SK-N-SH treated with all-trans-retinoic acid at 6 μM for 48 hours (cell line): ENCODE results near the gene HPCAL1.

Source experiments
- ATAC-seq: fragments of 200-7000 bp; cut with Tn5 transposase; 3 replicates; pipeline ENCODE4 v1.9.1; 2020; ENCODE audit warnings: mild to moderate bottlenecking, moderate library complexity
- ARNTL ChIP-seq: fragments of 450-650 bp; formaldehyde crosslinking; IDR thresholded peaks from 2 replicates; pipeline ENCODE4 v1.5.0; 2020; ENCODE audit warnings: low read depth, mild to moderate bottlenecking, moderate library complexity, borderline replicate concordance
- BACH2 ChIP-seq: fragments of 250-450 bp; sonication (Bioruptor Pico); IDR thresholded peaks from 2 replicates; pipeline ENCODE4 v1.9.0; 2021; ENCODE audit warnings: mild to moderate bottlenecking, borderline replicate concordance
- CSDC2 ChIP-seq: fragments of 250-450 bp; sonication (Bioruptor Pico); IDR thresholded peaks from 2 replicates; pipeline ENCODE4 v1.5.0; 2020; ENCODE audit warnings: mild to moderate bottlenecking, moderate library complexity
- ESRRG ChIP-seq: fragments of 250-450 bp; sonication (Bioruptor Pico); IDR thresholded peaks from 2 replicates; pipeline ENCODE4 v1.6.1; 2021; ENCODE audit warnings: mild to moderate bottlenecking
- GLIS3 ChIP-seq: fragments of 250-450 bp; sonication (Bioruptor Pico); IDR thresholded peaks from 2 replicates; pipeline ENCODE4 v1.5.0; 2020; ENCODE audit warnings: mild to moderate bottlenecking, moderate library complexity
- ISL1 ChIP-seq: fragments of 250-450 bp; sonication (Bioruptor Pico); IDR thresholded peaks from 2 replicates; pipeline ENCODE4 v2.1.2; 2022; ENCODE audit warnings: mild to moderate bottlenecking, moderate library complexity
- OSR1 ChIP-seq: fragments of 250-450 bp; sonication (Bioruptor Pico); IDR thresholded peaks from 2 replicates; pipeline ENCODE4 v1.8.0; 2022; ENCODE audit warnings: moderate library complexity, mild to moderate bottlenecking, inconsistent platforms
- RARB ChIP-seq: fragments of 250-450 bp; sonication (Bioruptor Pico); IDR thresholded peaks from 2 replicates; pipeline ENCODE4 v1.8.0; 2021; ENCODE audit warnings: mild to moderate bottlenecking, moderate library complexity
- SNAI2 ChIP-seq: fragments of 250-450 bp; sonication (Bioruptor Pico); IDR thresholded peaks from 2 replicates; pipeline ENCODE4 v1.5.0; 2020; ENCODE audit warnings: mild to moderate bottlenecking, moderate library complexity
- TCF4 ChIP-seq: fragments of 250-450 bp; sonication (Bioruptor Pico); IDR thresholded peaks from 2 replicates; pipeline ENCODE4 v1.8.0; 2021; ENCODE audit warnings: mild to moderate bottlenecking, moderate library complexity, borderline replicate concordance
- TOX ChIP-seq: fragments of 250-450 bp; sonication (Bioruptor Pico); IDR thresholded peaks from 2 replicates; pipeline ENCODE4 v1.8.0; 2021; ENCODE audit warnings: mild to moderate bottlenecking, moderate library complexity, borderline replicate concordance
- ZC3H10 ChIP-seq: fragments of 250-450 bp; sonication (Bioruptor Pico); IDR thresholded peaks from 2 replicates; pipeline ENCODE4 v1.5.1; 2021; ENCODE audit warnings: mild to moderate bottlenecking, moderate library complexity
- ZFP3 ChIP-seq: fragments of 250-450 bp; sonication (Bioruptor Pico); IDR thresholded peaks from 2 replicates; pipeline ENCODE4 v1.5.0; 2020; ENCODE audit warnings: mild to moderate bottlenecking, moderate library complexity
- ZNF70 ChIP-seq: fragments of 450-650 bp; formaldehyde crosslinking; IDR thresholded peaks from 2 replicates; pipeline ENCODE4 v1.5.0; 2020; ENCODE audit warnings: mild to moderate bottlenecking, moderate library complexity
- ZNF8 ChIP-seq: fragments of 450-650 bp; formaldehyde crosslinking; IDR thresholded peaks from 2 replicates; pipeline ENCODE4 v1.5.0; 2020; ENCODE audit warnings: mild to moderate bottlenecking, moderate library complexity
- TF ChIP-seq, protein P1 (sequence below): fragments of 250-450 bp; sonication (Bioruptor Pico); IDR thresholded peaks from 2 replicates; pipeline ENCODE4 v1.5.1; 2021; ENCODE audit warnings: mild to moderate bottlenecking, moderate library complexity
- TF ChIP-seq, protein P2 (sequence below): fragments of 250-450 bp; sonication (Bioruptor Pico); IDR thresholded peaks from 2 replicates; pipeline ENCODE4 v1.8.0; 2021; ENCODE audit warnings: low read depth, mild to moderate bottlenecking, moderate library complexity, borderline replicate concordance
- TF ChIP-seq, protein P3 (sequence below): fragments of 250-450 bp; sonication (Bioruptor Pico); IDR thresholded peaks from 2 replicates; pipeline ENCODE4 v1.5.0; 2020; ENCODE audit warnings: mild to moderate bottlenecking, moderate library complexity
- TF ChIP-seq, protein P4 (sequence below): fragments of 250-450 bp; sonication (Bioruptor Pico); IDR thresholded peaks from 2 replicates; pipeline ENCODE4 v1.5.1; 2020; ENCODE audit warnings: low read depth, mild to moderate bottlenecking, moderate library complexity

HPCAL1 gene

DNA sequence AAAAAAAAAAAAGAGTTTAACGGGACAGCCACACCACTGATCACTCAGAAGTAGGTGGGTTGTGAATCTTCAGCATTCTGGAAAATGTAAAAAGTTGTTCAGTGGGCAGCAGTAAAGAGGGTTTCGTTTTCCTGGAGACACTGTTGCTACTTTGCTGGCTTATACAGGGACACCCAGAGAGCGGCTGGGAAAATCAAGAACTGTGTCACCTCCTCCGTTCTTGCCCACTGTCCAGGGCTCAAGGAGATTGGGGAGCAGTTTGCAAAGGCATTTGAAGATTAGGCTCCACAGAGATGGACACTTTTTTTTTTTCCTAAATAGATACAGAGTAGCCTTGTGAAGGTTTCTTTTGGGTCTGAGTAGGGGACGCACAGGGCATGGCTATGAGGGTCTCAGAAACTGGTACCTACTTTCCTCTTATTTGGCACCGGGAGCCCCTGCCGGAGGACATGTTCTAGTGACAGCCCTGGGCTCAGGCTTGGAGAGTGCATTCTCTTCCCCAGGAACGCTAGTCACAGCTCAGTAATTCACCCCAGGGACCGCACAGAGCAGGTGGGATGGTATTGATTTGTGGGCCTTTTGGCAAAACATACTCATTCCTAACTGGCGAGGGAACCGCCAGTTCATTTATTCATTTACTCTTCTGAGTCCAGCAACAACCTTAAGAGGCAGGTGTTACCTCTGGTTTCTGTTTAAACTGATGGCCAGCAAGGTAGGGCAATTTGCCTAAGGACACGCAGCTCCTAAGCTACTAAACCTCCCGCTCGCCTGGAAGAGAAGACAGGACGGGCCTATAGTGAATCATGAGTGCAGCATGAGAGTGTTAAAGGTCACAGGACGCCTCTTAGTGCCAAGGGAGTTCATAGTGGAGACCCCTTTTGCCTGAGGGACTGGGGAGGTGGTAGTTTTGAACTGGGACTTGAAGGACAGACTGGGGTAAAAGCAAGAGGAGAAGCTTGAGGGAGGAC, 53.1 kb downstream of the HPCAL1 start (continued):
- TF ChIP-seq ZFP3 (CRISPR knock-in tag) (no peak), ZC3H10 (CRISPR knock-in tag) (no peak), CSDC2 (no peak), RARB (CRISPR knock-in tag) (no peak), TOX (no peak), SNAI2 (no peak), ZNF8 (no peak)
- TF ChIP-seq, protein P1, sequence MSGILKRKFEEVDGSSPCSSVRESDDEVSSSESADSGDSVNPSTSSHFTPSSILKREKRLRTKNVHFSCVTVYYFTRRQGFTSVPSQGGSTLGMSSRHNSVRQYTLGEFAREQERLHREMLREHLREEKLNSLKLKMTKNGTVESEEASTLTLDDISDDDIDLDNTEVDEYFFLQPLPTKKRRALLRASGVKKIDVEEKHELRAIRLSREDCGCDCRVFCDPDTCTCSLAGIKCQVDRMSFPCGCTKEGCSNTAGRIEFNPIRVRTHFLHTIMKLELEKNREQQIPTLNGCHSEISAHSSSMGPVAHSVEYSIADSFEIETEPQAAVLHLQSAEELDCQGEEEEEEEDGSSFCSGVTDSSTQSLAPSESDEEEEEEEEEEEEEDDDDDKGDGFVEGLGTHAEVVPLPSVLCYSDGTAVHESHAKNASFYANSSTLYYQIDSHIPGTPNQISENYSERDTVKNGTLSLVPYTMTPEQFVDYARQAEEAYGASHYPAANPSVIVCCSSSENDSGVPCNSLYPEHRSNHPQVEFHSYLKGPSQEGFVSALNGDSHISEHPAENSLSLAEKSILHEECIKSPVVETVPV: no peak

DNA sequence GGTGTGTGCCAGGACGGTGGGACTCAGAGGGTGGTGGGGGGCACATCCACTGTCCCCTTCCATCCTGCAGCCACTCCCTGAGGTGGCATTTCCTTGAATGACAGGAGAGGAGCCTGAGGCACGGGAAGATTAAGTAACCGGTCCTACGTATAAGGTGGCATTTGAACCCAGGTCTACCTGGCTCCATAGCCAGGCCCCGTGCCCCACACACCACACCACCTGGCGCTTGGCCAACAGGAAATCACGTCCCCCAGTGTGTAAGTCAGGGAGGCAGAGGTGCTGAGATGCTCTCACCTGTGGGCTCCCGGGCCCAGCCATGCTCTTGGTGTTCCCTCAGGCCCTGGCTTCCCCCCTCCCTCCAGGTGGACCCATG, 53.7 kb downstream of the HPCAL1 start:
- TF ChIP-seq RARB (CRISPR knock-in tag) (no peak), ISL1 (CRISPR knock-in tag) (no peak), ARNTL (CRISPR knock-in tag) (no peak)
- ATAC-seq: no peak

DNA sequence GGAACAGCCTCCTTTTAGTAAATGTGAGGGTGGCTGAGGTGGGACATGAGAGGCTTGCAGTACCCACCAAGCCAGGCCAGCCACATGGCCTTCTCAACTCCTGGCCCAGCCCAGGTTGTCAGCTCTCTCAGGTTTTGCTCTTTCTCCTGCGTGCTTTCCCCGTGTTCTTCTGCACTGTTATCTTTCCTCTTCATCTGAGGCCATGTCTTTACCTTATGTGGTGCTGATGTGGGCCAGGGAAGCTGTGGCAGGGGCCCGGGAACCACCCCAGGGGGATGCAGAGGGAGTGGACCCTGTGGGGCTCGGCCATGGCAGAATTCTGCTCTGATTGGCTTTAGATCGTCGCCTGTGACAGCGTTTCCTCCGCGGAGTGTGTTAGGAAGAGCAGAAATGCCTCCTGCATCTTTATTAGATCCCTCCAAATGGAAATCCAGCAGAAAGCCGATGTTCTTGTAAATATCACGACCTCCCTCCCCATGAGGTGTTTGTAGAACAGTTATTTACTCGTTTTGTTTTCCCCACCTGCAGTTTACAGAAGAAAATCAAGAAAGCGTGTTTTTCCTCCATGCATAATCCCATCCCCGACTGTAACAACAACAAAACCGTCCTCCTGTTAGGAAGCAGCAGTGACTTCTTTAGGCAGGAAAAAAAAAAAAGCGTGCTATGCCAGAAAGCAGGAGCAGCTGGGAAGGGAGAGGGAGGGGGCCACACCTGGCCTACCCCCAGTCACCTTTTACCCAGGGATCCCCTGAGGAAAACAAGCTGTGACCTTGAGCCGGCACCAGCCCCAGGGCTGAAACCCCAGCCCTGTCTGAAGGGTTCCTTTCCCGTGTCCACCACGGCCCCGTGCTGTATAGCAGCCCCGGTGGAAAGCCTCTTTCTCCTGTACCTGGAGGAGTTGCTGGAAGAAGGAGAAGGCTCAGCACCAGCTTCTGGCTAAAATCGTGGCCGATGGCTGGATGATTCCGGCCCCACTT, 54.8 kb downstream of the HPCAL1 start:
- no peak for ATAC-seq
- TF ChIP-seq OSR1 (CRISPR knock-in tag): no peak
- TF ChIP-seq, protein P2, sequence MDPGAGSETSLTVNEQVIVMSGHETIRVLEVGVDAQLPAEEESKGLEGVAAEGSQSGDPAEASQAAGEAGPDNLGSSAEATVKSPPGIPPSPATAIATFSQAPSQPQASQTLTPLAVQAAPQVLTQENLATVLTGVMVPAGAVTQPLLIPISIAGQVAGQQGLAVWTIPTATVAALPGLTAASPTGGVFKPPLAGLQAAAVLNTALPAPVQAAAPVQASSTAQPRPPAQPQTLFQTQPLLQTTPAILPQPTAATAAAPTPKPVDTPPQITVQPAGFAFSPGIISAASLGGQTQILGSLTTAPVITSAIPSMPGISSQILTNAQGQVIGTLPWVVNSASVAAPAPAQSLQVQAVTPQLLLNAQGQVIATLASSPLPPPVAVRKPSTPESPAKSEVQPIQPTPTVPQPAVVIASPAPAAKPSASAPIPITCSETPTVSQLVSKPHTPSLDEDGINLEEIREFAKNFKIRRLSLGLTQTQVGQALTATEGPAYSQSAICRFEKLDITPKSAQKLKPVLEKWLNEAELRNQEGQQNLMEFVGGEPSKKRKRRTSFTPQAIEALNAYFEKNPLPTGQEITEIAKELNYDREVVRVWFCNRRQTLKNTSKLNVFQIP (CRISPR knock-in tag): no peak
- no peak for TF ChIP-seq ESRRG (CRISPR knock-in tag)
- TF ChIP-seq CSDC2: no peak
- TF ChIP-seq ZNF70 (CRISPR knock-in tag): no peak
- TF ChIP-seq ISL1 (CRISPR knock-in tag): no peak
- no peak for TF ChIP-seq SNAI2
- no peak for TF ChIP-seq RARB (CRISPR knock-in tag)

DNA sequence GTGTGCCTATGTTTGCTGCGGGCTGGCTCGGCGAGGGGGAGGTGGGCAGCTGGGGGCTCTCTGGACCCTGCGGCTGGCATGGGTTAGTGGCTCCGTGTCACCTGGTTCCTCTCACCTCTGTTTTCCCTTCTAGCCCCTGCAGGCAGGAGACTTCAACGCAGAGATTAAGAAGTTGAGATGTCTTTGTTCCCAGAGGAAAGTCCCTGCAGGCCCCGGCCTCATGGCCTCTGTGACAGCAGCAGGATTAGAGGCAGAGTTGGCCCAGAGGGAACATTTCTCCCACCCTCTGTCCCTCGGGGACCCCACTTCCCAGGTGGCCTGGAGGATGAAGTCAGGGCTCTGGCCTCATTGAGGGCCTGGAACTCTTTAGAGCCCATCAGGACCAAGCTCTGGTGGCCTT, 56.5 kb downstream of the HPCAL1 start:
- TF ChIP-seq ZFP3 (CRISPR knock-in tag) (no peak), ARNTL (CRISPR knock-in tag) (no peak)
- TF ChIP-seq, protein P2 (CRISPR knock-in tag): no peak
- ATAC-seq: no peak

DNA sequence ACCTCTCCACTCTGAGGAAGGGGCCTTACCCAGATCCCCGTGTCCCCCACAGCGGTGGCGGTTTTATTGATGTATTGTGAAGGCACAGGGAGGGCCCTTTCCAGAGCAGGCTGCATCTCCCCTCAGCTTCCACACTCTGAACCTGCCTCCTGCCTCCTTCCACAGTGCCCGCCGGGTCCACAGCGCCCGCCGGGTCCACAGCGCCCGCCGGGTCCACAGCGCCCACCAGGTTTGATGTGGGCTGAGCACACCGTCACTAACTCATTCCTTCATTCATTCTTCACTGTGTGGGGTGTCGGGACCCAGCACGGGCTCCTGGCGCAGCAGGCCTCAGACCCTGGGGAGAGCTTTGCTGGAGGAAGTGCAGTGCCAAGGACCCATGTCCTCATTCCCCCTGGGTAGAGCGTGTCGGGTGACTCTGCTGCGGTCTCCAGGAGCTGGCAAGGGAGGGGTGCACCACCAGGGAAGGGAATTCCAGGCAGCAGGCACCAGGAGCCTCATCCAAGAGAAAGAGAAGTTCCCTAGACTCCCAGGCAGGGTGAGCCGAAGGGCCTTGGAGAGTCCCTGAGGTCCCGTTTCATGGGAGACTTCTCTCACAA, 57.1 kb downstream of the HPCAL1 start:
- ATAC-seq: no peak
- TF ChIP-seq ZC3H10 (CRISPR knock-in tag) (no peak), RARB (CRISPR knock-in tag) (no peak), OSR1 (CRISPR knock-in tag) (no peak), ARNTL (CRISPR knock-in tag) (no peak), ESRRG (CRISPR knock-in tag) (no peak), ZNF70 (CRISPR knock-in tag) (no peak), SNAI2 (no peak), BACH2 (no peak), GLIS3 (CRISPR knock-in tag) (no peak), ZFP3 (CRISPR knock-in tag) (no peak), TCF4 (CRISPR knock-in tag) (no peak), CSDC2 (no peak)
- TF ChIP-seq, protein P3, sequence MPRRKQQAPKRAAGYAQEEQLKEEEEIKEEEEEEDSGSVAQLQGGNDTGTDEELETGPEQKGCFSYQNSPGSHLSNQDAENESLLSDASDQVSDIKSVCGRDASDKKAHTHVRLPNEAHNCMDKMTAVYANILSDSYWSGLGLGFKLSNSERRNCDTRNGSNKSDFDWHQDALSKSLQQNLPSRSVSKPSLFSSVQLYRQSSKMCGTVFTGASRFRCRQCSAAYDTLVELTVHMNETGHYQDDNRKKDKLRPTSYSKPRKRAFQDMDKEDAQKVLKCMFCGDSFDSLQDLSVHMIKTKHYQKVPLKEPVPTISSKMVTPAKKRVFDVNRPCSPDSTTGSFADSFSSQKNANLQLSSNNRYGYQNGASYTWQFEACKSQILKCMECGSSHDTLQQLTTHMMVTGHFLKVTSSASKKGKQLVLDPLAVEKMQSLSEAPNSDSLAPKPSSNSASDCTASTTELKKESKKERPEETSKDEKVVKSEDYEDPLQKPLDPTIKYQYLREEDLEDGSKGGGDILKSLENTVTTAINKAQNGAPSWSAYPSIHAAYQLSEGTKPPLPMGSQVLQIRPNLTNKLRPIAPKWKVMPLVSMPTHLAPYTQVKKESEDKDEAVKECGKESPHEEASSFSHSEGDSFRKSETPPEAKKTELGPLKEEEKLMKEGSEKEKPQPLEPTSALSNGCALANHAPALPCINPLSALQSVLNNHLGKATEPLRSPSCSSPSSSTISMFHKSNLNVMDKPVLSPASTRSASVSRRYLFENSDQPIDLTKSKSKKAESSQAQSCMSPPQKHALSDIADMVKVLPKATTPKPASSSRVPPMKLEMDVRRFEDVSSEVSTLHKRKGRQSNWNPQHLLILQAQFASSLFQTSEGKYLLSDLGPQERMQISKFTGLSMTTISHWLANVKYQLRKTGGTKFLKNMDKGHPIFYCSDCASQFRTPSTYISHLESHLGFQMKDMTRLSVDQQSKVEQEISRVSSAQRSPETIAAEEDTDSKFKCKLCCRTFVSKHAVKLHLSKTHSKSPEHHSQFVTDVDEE (CRISPR knock-in tag): no peak
- TF ChIP-seq, protein P4, sequence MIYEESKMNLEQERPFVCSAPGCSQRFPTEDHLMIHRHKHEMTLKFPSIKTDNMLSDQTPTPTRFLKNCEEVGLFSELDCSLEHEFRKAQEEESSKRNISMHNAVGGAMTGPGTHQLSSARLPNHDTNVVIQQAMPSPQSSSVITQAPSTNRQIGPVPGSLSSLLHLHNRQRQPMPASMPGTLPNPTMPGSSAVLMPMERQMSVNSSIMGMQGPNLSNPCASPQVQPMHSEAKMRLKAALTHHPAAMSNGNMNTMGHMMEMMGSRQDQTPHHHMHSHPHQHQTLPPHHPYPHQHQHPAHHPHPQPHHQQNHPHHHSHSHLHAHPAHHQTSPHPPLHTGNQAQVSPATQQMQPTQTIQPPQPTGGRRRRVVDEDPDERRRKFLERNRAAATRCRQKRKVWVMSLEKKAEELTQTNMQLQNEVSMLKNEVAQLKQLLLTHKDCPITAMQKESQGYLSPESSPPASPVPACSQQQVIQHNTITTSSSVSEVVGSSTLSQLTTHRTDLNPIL (CRISPR knock-in tag): no peak
- TF ChIP-seq, protein P2 (CRISPR knock-in tag): no peak
